Stimulated activated CD8-positive, alpha-beta memory T cell treated with anti-CD3 and anti-CD28 coated beads, Interleukin-15, amount 100 ng/mL, for 1 hour (primary cell): ENCODE results near the gene SRM.
A peak's percentile ranks its signal among the peaks of the same experiment; 100 is the strongest.

Experiments
- DNase-seq: peaks from one replicate; pipeline ENCODE4 v3.0.0-alpha.2; 2020; ENCODE audit warnings: low read depth

SRM gene

DNA sequence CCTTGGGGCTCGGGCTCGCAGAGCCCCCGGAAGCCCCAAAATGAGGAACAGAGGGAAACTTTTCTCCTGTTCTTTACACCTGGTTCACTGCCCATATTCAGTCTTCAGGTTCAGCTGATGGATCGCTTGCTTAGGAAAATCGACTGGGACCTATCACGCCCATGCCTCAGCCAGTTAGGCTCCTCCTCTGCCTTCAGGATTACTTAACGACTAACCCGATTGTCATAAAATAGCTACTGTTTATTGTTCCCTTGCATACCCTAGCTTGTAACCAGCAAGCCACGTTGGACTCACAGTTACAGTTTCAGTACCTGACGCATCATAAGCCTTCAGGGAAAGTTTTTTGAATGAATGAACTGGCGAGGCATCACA, 46.7 kb downstream of the SRM start:
- DNase-seq = no peak

DNA sequence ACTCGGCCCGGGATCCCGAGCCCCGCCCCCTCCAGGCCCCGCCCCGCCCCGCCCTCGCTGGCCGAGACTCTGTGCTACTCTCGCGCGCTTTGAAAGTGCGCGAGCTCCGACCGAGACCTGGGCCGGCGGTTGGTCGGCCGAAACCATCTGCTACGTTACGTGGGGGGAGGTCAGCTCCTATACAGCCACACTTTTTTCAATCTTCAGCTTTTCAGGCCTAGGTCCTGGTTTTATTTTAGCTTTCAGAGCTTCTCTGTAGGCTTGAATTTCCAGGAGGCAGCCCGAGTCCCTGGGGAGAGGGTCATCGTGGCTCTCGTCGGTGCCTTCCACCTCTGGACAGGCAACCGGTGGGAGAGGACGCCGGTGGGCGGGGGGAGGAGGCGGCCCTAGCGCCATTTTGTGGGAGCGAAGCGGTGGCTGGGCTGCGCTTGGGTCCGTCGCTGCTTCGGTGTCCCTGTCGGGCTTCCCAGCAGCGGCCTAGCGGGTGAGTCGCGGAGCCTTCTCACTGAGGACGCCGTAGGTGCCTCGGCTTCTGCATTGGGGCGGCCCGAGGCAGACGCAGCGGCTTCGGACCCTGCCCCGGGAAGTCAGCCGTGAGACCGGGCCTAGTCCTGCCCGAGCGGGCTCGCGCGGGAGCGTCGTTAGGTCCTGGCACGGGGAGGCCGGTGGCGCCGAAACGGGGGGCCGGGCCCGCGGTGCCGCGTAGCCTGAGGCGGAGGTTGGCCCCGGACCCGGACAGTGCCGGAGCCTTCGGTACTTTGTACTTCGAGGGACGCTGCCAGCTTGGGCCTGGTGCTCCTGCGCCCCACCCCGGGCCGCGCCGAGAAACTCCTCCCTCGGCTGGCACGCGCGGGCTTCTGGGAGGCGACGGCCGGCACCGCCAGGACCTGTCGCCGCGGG, 47.3 kb downstream of the SRM start, which contains the start of gene TARDBP:
Gene TARDBP, plus strand, starts transcription at position 395 of the 900 bp plus-strand sequence. CDS start 1,074 bp downstream, outside the sequence.
- peak; percentile 79 for DNase-seq
